Gastroesophageal sphincter (tissue), 4 donors: Measurements from ENCODE around the gene TRIM29. TPM values are rescaled to one million over a fixed set of nuclear protein-coding genes. Genes with fewer than 3 reads are reported as not detected.

ENCODE experiments used
- ATAC-seq: fragments of 150-250 bp; one replicate; pipeline ENCODE4 v1.9.1; 2016; ENCODE audit warnings: mild to moderate bottlenecking, moderate library complexity
- H3K27ac ChIP-seq, 4 donors: fragments of 200-600 bp; sonication (generic) in 3 of 4; 1 replicate in 3 of 4; 2 replicates in 1 of 4; pipeline ENCODE4 v1.5.1; 2016 to 2019
- H3K27me3 ChIP-seq: fragments of 200-600 bp; sonication (generic); one replicate; pipeline ENCODE4 v1.5.1; 2019
- H3K36me3 ChIP-seq, 2 donors: fragments of 200-600 bp; sonication (generic); one replicate each; pipeline ENCODE4 v1.5.1; 2019; ENCODE audit warnings: control low read depth in 1 of 2
- H3K4me1 ChIP-seq, 3 donors: fragments of 200-600 bp; sonication (generic); 1 replicate in 2 of 3; 2 replicates in 1 of 3; pipeline ENCODE4 v1.5.1; 2016 to 2019; ENCODE audit warnings: control low read depth in 2 of 3
- H3K4me3 ChIP-seq, 2 donors: fragments of 200-600 bp; sonication (generic); one replicate each; pipeline ENCODE4 v1.5.1; 2019; ENCODE audit warnings: mild to moderate bottlenecking in 1 of 2, moderate library complexity in 1 of 2
- H3K9me3 ChIP-seq, 3 donors: fragments of 200-600 bp; sonication (generic); one replicate each; pipeline ENCODE4 v1.5.1; 2017 to 2019; ENCODE audit warnings: control low read depth in 2 of 3
- CTCF ChIP-seq, 4 experiments: fragments of 200-600 bp in 2 of 4; fragments of 450-650 bp in 2 of 4; sonication (generic) in 1 of 4; IDR thresholded peaks; one replicate each; pipeline ENCODE4 v1.5.1; 2017 to 2019; ENCODE audit warnings: antibody characterized with exemption in 4 of 4, mild to moderate bottlenecking in 2 of 4, moderate library complexity in 2 of 4
- EP300 ChIP-seq: sonication (generic); formaldehyde crosslinking; IDR thresholded peaks from one replicate; pipeline ENCODE4 v1.6.1; 2017; ENCODE audit warnings: antibody characterized with exemption, mild to moderate bottlenecking
- POLR2A ChIP-seq, 2 donors: fragments of 450-650 bp; IDR thresholded peaks; one replicate each; pipeline ENCODE4 v1.6.1; 2017; ENCODE audit warnings: antibody characterized with exemption in 2 of 2, mild to moderate bottlenecking in 2 of 2, moderate library complexity in 1 of 2
- POLR2AphosphoS5 ChIP-seq: sonication (generic); formaldehyde crosslinking; IDR thresholded peaks from one replicate; pipeline ENCODE4 v1.6.1; 2017; ENCODE audit warnings: antibody characterized with exemption
- WGBS, 2 donors: methylation state at CpG; one replicate each; pipeline ENCODE4 v1.1.5; 2018; ENCODE audit warnings: low coverage in 1 of 2; 5-methylcytosine and 5-hydroxymethylcytosine counted together
- total RNA-seq, 4 donors: library from RNA; depleted of rRNA; stranded (reverse); fragments of >200 nt; gene quantifications; one replicate each; pipeline ENCODE4 v1.1.0, GENCODE V29; 2016

The TRIM29 gene
- total RNA-seq, 4 donors from 2014 or later: 1.2 to 34.6 (median 3.4) TPM

GRCh38 chr11:120168108-120168959, 30.4 kb upstream of the TRIM29 start:
- TF ChIP-seq POLR2A (IDR thresholded peaks at IDR 0.05): no peak
- no peak for TF ChIP-seq CTCF (IDR thresholded peaks at IDR 0.05)
- TF ChIP-seq POLR2AphosphoS5: no peak
- no peak for TF ChIP-seq EP300
- Histone ChIP-seq H3K9me3 (no peaks in the 10 kb centered on the region), H3K4me3 (peak overlapping the region; percentile 12 to 56), H3K4me1 (peaks cover 0 to 39% (median 14%) of the 10 kb centered on the region in 3 donors), H3K36me3 (no peaks in the 10 kb centered on the region), H3K27ac (peak overlapping the region in 2 of 4 donors; percentile 48 to 61), H3K27me3 (peaks cover 87% of the 10 kb centered on the region)
- WGBS, 2 donors: 7 to 41% methylated on average over 3 to 10 of the region's 35 CpGs
- no peak for ATAC-seq

DNA sequence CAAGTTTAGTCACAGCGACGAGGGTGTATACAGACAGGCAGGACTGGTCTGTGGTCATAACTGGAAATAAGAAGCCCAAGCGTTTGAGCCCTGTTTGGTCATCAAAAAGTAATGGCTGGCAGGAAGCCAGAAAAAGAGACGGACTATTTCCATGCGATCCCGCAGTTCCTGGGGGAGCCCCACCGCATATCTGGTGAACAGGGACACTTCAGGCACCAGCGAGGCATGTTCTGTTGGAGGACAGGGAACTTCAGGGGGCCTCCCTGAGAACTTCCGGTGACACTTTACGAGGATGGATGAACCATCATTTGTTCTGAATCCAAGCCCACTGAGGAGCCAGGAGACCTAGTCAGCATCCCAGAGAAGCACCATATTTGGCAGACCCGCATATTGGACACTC, 29.7 kb upstream of the TRIM29 start:
- no peak overlapping the region for H3K27ac ChIP-seq

GRCh38 chr11:120160436-120160835, 22.5 kb upstream of the TRIM29 start:
- peaks cover 16% of the 10 kb centered on the region for H3K27me3 ChIP-seq
- WGBS, 2 donors: 46 to 100% methylated on average over 1 of the region's 1 CpG
- ATAC-seq: no peak
- no peaks in the 10 kb centered on the region for H3K9me3 ChIP-seq
- TF ChIP-seq POLR2AphosphoS5: no peak
- TF ChIP-seq POLR2A (IDR thresholded peaks at IDR 0.05): no peak
- no peak for TF ChIP-seq CTCF (IDR thresholded peaks at IDR 0.05)
- TF ChIP-seq EP300: no peak
- no peak overlapping the region for H3K27ac ChIP-seq
- no peaks in the 10 kb centered on the region for H3K36me3 ChIP-seq
- H3K4me1 ChIP-seq: no peaks in the 10 kb centered on the region
- no peak overlapping the region for H3K4me3 ChIP-seq

More for the DNA sequence above, 29.7 kb upstream of the TRIM29 start:
- Histone ChIP-seq H3K4me3 (no peak overlapping the region), H3K36me3 (no peaks in the 10 kb centered on the region), H3K27me3 (peaks cover 81% of the 10 kb centered on the region), H3K9me3 (no peaks in the 10 kb centered on the region), H3K4me1 (peaks cover 0 to 33% (median 14%) of the 10 kb centered on the region in 3 donors)
- 46 to 55% methylated on average over 11 of the region's 11 CpGs for WGBS, 2 donors
- no peak for ATAC-seq
- TF ChIP-seq POLR2A (IDR thresholded peaks at IDR 0.05) (no peak), CTCF (IDR thresholded peaks at IDR 0.05) (no peak), EP300 (no peak), POLR2AphosphoS5 (no peak)

- TF ChIP-seq CTCF (IDR thresholded peaks at IDR 0.05) (no peak), POLR2A (IDR thresholded peaks at IDR 0.05) (no peak), POLR2AphosphoS5 (no peak), EP300 (no peak)
- no peak for ATAC-seq
- H3K27ac ChIP-seq: no peak overlapping the region
- 71 to 75% methylated on average over 2 of the region's 2 CpGs for WGBS, 2 donors
- H3K4me3 ChIP-seq: no peak overlapping the region
- peaks cover 18% of the 10 kb centered on the region for H3K27me3 ChIP-seq
- no peaks in the 10 kb centered on the region for H3K4me1 ChIP-seq
- H3K9me3 ChIP-seq: peaks cover 0 to 23% (median 0%) of the 10 kb centered on the region in 3 donors
- H3K36me3 ChIP-seq: no peaks in the 10 kb centered on the region
Measured at GRCh38 chr11:120153221-120153620, 15.3 kb upstream of the TRIM29 start.

GRCh38 chr11:120151536-120151935, 13.6 kb upstream of the TRIM29 start:
- H3K27me3 ChIP-seq: peaks cover 33% of the 10 kb centered on the region
- no peaks in the 10 kb centered on the region for H3K4me1 ChIP-seq
- no peak overlapping the region for H3K4me3 ChIP-seq
- H3K27ac ChIP-seq: no peak overlapping the region
- H3K9me3 ChIP-seq: peaks cover 0 to 23% (median 0%) of the 10 kb centered on the region in 3 donors
- WGBS, 2 donors: 33 to 40% methylated on average over 1 of the region's 1 CpG
- no peaks in the 10 kb centered on the region for H3K36me3 ChIP-seq
- no peak for TF ChIP-seq EP300
- TF ChIP-seq POLR2AphosphoS5: no peak
- no peak for TF ChIP-seq CTCF (IDR thresholded peaks at IDR 0.05)
- TF ChIP-seq POLR2A (IDR thresholded peaks at IDR 0.05): no peak
- ATAC-seq: no peak
